WTC11 (cell line): ENCODE data around the gene RGSL1. TPM values are rescaled to one million over a fixed set of nuclear protein-coding genes. Genes with fewer than 3 reads are reported as not detected.

Experiments used
- ATAC-seq: fragments of 200-7000 bp; cut with Tn5 transposase; 2 replicates; pipeline ENCODE4 v1.10.0; 2021; ENCODE audit warnings: mild to moderate bottlenecking, moderate library complexity
- CTCF ChIA-PET: fragments of 300-600 bp; sonication (Branson Sonifier 250); formaldehyde crosslinking; loops from one replicate; lab custom pipeline; 2021; ENCODE audit warnings: antibody characterized with exemption; lab: Charles Lee
- POLR2A ChIA-PET: fragments of 350-600 bp; sonication (Branson Sonifier 250); formaldehyde crosslinking; loops from one replicate; lab custom pipeline; 2021; ENCODE audit warnings: antibody characterized with exemption; lab: Charles Lee
- DNase-seq: peaks from one replicate; pipeline ENCODE4 v3.0.0; 2021; ENCODE audit warnings: low spot score
- H3K27ac Mint-ChIP-seq: 2 replicates; pipeline ENCODE4 v1.8.0; 2021; ENCODE audit warnings: mixed read lengths
- H3K27me3 Mint-ChIP-seq: 2 replicates; pipeline ENCODE4 v1.8.0; 2021; ENCODE audit warnings: low read depth, mild to moderate bottlenecking, moderate library complexity, mixed read lengths
- H3K36me3 Mint-ChIP-seq: 2 replicates; pipeline ENCODE4 v1.8.0; 2021; ENCODE audit warnings: mixed read lengths
- H3K4me1 Mint-ChIP-seq: 2 replicates; pipeline ENCODE4 v1.8.0; 2022; ENCODE audit warnings: mixed read lengths
- H3K4me3 Mint-ChIP-seq: 2 replicates; pipeline ENCODE4 v1.8.0; 2021; ENCODE audit warnings: mild to moderate bottlenecking, moderate library complexity, mixed read lengths
- H3K9me3 Mint-ChIP-seq: 2 replicates; pipeline ENCODE4 v1.8.0; 2021; ENCODE audit warnings: mixed read lengths
- AR ChIP-seq: fragments of 250-450 bp; sonication (Bioruptor Pico); IDR thresholded peaks from 2 replicates; pipeline ENCODE4 v1.9.0; 2021; ENCODE audit warnings: mild to moderate bottlenecking
- CBFB ChIP-seq: sonication (generic); formaldehyde crosslinking; IDR thresholded peaks from 2 replicates; pipeline ENCODE4 v1.8.1; 2022; ENCODE audit warnings: mild to moderate bottlenecking, low read depth, missing genetic modification reagents
- CREB1 ChIP-seq: sonication (generic); formaldehyde crosslinking; IDR thresholded peaks from 2 replicates; pipeline ENCODE4 v1.8.0; 2023; ENCODE audit warnings: mild to moderate bottlenecking, missing genetic modification reagents
- FOXP4 ChIP-seq: sonication (generic); formaldehyde crosslinking; IDR thresholded peaks from 2 replicates; pipeline ENCODE4 v1.8.0; 2022; ENCODE audit warnings: mild to moderate bottlenecking, missing genetic modification reagents
- GTF2I ChIP-seq: fragments of 250-450 bp; sonication (Bioruptor Pico); conservative IDR thresholded peaks from 2 replicates; pipeline ENCODE4 v1.4.0; 2021; ENCODE audit warnings: mild to moderate bottlenecking
- JAZF1 ChIP-seq: fragments of 250-450 bp; sonication (Bioruptor Pico); IDR thresholded peaks from 2 replicates; pipeline ENCODE4 v1.9.0; 2021; ENCODE audit warnings: moderate library complexity, mild to moderate bottlenecking, inconsistent platforms
- NFYB ChIP-seq: sonication (generic); formaldehyde crosslinking; conservative IDR thresholded peaks from 2 replicates; pipeline ENCODE4 v1.8.0; 2022; ENCODE audit warnings: low read depth, missing genetic modification reagents
- TCF7 ChIP-seq: sonication (generic); formaldehyde crosslinking; IDR thresholded peaks from 2 replicates; pipeline ENCODE4 v1.8.0; 2022; ENCODE audit warnings: mild to moderate bottlenecking, low read depth, missing genetic modification reagents, moderate library complexity
- ZNF532 ChIP-seq: fragments of 250-450 bp; sonication (Bioruptor Pico); IDR thresholded peaks from 2 replicates; pipeline ENCODE4 v1.9.0; 2021; ENCODE audit warnings: mild to moderate bottlenecking, borderline replicate concordance
- total RNA-seq: library from RNA; stranded (reverse); gene quantifications from 3 replicates; pipeline ENCODE4 v1.2.3, GENCODE V29; 2021
- TF ChIP-seq, protein P1 (sequence below): fragments of 200-600 bp; IDR thresholded peaks from 2 replicates; pipeline ENCODE4 v1.8.0; 2022; ENCODE audit warnings: antibody characterized with exemption

The RGSL1 gene
- total RNA-seq, 1 experiment from 2014 or later = not detected

- TF ChIP-seq, protein P1, sequence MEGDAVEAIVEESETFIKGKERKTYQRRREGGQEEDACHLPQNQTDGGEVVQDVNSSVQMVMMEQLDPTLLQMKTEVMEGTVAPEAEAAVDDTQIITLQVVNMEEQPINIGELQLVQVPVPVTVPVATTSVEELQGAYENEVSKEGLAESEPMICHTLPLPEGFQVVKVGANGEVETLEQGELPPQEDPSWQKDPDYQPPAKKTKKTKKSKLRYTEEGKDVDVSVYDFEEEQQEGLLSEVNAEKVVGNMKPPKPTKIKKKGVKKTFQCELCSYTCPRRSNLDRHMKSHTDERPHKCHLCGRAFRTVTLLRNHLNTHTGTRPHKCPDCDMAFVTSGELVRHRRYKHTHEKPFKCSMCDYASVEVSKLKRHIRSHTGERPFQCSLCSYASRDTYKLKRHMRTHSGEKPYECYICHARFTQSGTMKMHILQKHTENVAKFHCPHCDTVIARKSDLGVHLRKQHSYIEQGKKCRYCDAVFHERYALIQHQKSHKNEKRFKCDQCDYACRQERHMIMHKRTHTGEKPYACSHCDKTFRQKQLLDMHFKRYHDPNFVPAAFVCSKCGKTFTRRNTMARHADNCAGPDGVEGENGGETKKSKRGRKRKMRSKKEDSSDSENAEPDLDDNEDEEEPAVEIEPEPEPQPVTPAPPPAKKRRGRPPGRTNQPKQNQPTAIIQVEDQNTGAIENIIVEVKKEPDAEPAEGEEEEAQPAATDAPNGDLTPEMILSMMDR = peak; percentile 70
- TF ChIP-seq CREB1 (CRISPR knock-in tag) = no peak
- POLR2A ChIA-PET = interaction anchor here (1.1 to 1.3 kb wide), 2 partner anchors 187 to 188 kb away, joined by 3 read pairs; no protein-coding TSS in a partner anchor
- no peak overlapping the region for H3K27ac Mint-ChIP-seq
- H3K27me3 Mint-ChIP-seq = no peaks in the 10 kb centered on the region
- DNase-seq (peak; percentile 84), ATAC-seq (peak; percentile 74)
- CTCF ChIA-PET = interaction anchor here (0.6 to 16.0 kb wide), 35 partner anchors 9 to 515 kb away, joined by 3 to 669 read pairs (median 4); partner anchors contain the start of genes NPL and RGS16
- H3K4me1 Mint-ChIP-seq = peaks cover 7% of the 10 kb centered on the region; the same call in 1 of the 2 replicates
- no peaks in the 10 kb centered on the region for H3K9me3 Mint-ChIP-seq
- H3K36me3 Mint-ChIP-seq = no peaks in the 10 kb centered on the region; the same call in 1 of the 2 replicates
- no peak overlapping the region for H3K4me3 Mint-ChIP-seq
Observed at GRCh38 chr1:182595641-182596240, 145.8 kb downstream of the RGSL1 start.

DNA sequence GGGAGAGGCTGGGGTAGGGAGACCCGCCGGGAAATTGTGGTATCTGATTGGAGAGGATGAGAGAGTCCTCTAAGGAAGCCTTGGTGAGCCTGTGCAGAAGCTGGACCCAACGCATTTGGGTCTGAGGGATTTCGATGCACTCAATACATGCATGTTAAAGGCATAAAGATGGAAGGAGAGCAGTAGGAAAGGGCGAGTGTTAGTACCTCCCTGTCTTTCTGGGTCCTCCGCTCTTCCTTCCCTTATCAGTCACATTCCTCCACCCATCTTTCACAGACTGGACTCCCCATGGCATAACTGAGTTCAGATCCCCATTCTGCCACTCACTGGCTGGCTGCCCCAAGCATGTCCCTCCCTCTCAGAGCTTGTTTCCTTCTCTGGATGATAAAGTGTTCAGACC lies 147.0 kb downstream of the RGSL1 start:
- H3K4me3 Mint-ChIP-seq = no peak overlapping the region
- no peak overlapping the region for H3K27ac Mint-ChIP-seq
- TF ChIP-seq JAZF1 (no peak), CBFB (CRISPR knock-in tag) (no peak), GTF2I (CRISPR knock-in tag) (no peak), FOXP4 (no peak), TCF7 (CRISPR knock-in tag) (no peak), NFYB (CRISPR knock-in tag) (no peak), ZNF532 (CRISPR knock-in tag) (no peak), AR (CRISPR knock-in tag) (no peak)
- TF ChIP-seq, protein P1 = no peak
- ATAC-seq (no peak), DNase-seq (no peak)
- H3K4me1 Mint-ChIP-seq = peaks cover 7% of the 10 kb centered on the region; the same call in 1 of the 2 replicates
- H3K9me3 Mint-ChIP-seq = no peaks in the 10 kb centered on the region
- H3K27me3 Mint-ChIP-seq = no peaks in the 10 kb centered on the region
- H3K36me3 Mint-ChIP-seq = no peaks in the 10 kb centered on the region; the same call in 1 of the 2 replicates
- CTCF ChIA-PET = interaction anchor here (1.1 to 16.0 kb wide), 8 partner anchors 17 to 512 kb away, joined by 3 to 669 read pairs (median 8); partner anchors contain the start of gene NPL
- POLR2A ChIA-PET = no interaction called here
